COLO668 (cell line): Measurements from ENCODE around the gene ACTR1A.

ENCODE experiments used
- DNase-seq: peaks from one replicate; lab custom pipeline; 2025; ENCODE audit not compliant: unreplicated experiment; lab: John Stamatoyannopoulos, UW

Gene ACTR1A

DNA sequence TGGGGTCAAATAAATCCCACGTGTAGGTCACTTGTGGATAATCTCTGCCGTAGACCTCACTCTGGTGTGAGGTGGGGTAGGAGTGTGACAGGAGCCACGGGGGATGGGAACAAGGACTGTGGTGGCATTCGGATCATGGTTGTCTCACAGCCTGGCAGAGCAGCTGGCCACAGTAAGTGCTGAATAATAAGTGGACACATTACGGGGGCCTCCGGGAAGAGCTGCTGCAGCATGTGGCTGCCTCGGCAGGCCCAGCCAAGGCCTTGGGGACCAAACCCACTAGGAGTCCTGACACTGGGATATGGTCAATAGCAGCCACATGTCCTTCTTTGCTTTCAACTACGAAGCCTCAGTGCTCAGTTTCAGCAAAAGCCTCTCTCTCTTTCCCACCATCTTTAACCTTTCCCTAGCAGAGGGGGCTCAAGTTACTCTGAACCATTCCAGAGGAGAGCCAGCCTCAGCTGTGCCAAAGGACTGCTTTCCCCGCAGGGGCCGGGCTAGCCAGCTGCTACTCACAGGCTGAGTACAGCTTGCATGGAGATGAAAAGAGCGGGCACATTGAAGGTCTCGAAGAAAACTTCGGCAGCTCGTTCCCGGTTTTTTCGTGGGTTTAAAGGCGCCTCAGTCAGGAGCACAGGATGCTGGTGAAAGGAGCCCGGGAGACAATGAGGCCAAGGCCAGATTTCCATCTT lies 17.3 kb downstream of the ACTR1A start:
- DNase-seq = no peak

DNA sequence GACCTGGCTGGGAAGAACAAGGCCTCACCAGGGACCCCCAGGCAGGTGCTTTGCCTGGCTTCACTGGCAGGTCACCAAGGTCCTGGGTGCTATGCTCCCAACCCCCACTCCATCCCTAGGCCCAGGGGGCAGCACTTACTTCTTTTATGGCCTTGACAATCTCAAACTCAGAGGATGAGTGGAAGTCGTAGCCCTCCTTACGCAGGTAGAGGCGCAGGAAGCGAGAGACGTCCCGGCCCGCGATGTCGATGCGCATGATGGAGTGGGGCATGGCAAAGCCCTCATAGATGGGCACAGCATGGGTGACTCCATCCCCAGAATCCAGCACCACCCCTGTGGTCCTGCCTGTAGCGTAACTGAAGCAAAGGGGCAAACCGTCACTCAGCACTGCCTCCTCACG lies 18.5 kb downstream of the ACTR1A start:
- no peak for DNase-seq

DNA sequence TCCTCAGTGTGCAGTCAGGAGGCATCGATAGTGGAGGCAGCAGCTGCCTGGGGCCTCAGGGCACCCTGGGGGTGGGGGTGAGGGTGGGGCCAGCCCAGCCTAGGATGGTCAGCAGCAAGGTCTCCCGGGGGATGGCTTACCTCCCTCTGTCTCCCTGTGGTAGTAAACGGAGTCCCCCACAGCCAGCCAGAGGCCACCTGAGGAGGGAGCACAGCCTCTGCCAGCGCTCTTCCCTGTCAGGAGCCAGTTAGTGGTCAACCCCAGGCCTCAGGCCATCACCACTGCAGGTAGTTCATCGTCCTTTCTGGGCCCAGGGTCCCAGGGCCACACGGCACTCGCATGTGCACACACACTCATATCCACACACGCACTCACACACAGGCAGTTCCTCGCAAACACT lies 22.1 kb downstream of the ACTR1A start:
- no peak for DNase-seq

DNA sequence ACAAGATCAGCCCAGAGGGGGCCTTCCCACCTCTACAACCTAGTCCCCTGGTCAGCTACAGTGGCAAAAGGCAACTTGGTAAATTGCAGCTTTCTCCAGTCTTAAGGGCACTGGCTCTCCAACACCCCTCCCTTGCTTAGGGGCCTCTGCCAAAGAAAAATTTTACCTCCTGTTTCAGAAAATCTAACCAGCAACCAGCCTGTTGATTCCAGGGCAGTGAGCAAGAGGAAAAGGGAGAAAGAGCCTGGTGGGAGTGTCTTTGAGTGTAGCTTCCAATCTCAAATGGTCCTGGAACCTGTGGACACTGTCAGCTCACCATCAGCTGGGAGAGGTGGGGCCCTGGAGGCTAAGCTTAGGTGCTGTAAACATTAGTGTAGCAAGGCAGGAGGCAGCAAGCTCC lies 22.9 kb downstream of the ACTR1A start:
- no peak for DNase-seq

DNA sequence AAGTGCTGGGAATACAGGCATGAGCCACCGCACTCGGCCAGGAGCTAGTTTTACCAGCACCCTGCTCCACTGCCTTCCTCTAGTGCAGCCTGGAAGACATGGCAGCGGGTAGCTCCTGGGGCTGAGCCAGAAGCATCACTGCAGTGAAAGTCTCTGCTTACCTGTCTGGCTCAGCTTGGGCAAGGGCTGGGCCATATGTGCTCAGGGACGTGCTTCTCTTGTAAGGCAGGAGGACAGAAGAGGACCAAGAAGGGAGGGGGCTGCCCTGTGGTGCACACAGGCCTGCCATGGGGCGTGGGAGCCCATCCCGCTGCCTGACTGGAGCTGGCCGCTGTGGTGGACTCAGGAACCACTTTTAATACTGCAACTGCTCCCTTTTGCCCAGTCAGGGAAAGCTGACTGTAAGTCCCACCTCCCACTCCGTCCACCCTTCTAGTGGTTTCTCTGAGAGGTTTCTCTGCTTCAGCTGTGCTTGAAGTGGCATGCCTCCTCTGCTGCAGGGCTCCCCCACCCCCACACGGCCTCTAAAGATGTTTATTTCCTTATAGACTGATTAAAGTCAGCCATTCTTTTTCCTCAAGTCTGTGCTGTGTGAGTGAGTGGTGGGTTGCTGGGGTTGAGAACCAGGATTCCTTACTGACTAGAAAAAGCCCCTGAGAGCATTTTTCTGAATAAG lies 25.9 kb downstream of the ACTR1A start:
- no peak for DNase-seq

DNA sequence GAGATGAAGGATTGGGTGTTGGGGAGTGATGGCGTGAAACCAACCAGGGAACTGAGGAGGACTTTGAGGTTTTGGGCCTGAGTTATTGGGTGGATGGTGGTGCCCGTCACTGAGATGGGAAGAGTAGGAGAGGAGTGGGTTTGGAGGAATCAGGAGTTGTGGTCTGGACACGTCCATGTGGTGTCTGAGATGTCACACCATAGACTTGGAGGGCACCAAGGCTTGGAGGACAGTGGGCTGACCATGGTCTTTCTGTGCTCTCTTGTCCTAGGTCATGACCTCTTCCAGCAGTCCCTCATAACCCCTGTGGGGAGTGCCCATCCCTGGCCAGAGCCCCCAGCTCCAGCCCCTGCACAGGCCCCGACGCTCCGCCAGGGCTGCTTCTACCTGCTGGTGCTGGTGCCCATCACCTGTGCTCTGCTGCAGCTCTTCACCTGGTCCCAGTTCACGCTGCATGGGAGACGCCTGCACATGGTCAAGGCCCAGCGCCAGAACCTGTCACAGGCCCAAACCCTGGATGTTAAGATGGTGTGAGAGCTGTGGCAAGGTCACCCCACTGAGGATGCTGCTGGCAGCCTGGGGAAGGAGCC lies 27.0 kb downstream of the ACTR1A start:
- no peak for DNase-seq

DNA sequence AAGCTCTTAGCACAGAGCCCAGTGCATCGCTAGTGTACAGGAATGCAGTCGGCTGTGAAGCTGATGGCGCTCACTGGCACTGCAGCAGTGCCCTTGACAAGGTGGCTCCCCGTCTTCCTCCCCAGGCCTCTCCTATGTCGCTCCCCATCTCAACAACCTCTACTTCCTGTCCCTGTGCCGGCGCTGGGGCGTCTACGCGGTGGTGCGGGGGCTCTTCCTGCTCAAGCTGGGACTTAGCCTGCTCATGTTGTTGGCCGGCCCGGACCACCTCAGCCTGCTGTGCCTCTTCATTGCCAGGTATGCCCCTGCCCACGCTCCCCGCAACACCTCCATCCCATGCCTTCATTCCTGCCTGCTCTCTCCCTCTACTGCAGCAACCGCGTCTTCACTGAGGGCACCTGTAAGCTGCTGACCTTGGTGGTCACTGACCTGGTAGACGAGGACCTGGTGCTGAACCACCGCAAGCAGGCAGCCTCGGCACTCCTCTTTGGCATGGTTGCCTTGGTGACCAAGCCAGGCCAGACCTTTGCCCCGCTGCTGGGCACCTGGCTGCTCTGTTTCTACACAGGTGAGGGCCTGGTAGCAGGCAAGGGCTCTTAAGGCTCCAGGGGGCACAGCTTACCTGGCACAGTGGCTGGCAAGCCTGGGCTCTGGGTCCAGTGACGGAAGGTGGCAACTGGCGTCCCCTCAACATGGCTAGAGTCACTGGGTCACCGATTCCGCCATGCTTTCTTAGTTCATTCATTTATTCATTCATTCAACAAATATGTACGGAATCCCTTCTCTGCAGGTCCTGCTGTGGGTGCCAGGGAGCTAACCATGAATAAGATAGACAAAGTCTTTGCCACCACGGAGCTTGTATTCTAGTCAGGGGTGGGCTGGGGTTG lies 28.8 kb downstream of the ACTR1A start:
- DNase-seq = no peak

DNA sequence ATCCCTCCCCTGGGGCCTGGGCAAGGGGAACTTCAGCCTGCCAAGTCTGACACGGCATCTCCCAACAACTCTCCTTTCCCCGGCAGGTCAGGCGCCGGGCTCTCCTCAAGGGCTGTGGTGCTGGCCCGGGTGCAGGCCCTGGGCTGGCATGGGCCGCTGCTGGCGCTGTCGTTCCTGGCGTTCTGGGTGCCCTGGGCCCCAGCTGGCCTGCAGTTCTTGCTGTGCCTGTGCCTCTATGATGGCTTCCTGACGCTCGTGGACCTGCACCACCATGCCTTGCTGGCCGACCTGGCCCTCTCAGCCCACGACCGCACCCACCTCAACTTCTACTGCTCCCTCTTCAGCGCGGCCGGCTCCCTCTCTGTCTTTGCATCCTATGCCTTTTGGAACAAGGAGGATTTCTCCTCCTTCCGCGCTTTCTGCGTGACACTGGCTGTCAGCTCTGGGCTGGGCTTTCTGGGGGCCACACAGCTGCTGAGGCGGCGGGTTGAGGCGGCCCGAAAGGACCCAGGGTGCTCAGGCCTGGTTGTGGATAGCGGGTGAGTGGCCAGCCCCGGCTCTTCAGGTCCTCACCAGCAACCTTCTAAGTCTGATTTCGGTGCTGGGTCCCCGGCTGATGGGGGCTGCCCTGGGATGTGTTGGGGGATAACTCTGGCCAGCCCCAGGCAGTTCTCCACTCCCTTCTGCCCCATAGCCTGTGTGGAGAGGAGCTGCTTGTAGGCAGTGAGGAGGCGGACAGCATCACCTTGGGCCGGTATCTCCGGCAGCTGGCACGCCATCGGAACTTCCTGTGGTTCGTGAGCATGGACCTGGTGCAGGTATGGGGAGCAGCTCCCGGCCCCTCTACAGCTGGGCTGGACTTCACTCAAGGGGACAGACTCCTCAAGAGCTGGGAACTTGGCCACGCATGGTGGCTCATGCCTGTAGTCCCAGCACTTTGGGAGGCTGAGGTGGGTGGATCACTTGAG lies 31.6 kb downstream of the ACTR1A start:
- DNase-seq = no peak

DNA sequence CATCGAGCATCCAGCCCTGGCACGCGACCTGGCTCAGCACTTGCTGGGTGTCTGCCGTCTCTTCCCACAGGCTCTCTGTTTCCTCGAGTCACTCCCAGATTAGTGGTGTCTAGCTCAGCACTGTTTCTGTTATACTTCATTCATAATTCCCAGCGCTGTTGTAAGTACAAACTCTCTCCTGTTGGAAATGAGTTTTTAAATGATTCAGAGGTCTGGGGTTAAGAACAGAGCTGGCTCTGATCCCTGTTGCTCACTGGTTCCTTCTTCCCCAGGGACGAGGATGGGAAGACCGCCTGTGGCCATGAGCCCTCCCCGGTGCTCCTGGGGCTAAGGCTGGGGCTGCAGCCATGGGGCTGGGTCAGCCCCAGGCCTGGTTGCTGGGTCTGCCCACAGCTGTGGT lies 33.8 kb downstream of the ACTR1A start:
- no peak for DNase-seq

DNA sequence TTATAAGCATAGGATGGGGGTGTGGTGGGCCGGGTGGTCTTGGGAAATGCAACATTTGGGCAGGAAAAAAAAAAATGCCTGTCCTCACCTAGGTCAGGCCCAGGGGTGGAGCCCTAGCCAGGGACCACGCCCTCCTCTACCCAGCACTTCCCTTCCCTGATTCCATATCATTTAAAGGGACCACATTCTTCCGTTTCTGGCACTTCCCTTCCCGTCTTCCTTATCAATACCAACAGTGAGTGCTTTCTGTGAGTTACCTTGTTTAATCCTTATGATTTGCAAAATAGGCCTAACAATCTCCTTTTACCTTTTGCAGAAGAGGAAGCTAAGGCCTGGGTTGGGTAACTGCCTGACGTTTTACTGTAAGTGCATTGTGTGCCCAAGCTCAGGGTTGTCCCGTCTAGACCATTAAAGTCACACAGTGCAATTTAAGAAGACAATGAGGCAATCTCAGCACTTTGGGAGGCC lies 34.5 kb downstream of the ACTR1A start:
- no peak for DNase-seq

DNA sequence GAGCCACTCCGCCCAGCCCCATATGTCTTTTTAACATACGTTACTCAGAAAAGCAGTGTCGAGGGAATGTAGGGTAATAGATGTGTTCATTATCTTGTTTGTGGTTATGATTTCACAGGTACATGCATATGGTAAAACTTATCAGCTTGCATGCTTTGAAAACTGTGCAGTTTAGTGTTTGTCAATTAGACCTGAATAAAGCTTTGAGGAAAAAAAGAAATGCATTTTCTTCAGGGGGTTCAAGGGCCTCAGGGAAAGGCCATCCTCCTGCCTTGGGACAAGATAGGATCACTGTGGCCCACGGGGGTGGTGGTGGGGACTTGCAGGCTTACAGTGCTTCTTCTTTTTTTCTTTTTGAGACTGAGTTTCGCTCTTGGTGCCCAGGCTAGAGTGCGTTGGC lies 35.2 kb downstream of the ACTR1A start:
- no peak for DNase-seq

DNA sequence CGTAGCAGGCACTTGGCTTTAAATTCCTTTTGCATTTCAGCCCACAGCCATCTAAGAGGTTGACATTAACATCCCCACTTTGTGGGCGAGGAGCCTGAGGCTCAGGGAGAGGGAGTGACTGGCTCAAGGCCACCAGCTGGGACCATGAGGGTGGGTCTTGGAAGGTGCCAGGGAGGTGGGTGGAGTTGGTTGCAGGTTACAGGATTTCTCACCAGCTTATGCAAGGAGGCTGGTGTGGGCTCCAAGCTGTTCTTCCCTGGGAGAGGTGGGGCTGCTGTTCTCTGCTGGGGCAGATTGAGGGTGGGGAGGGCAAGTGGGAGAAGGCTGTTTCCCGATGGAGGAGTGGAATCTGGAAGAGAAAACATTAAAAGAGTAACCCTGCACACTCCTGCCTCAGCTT lies 37.0 kb downstream of the ACTR1A start:
- no peak for DNase-seq

DNA sequence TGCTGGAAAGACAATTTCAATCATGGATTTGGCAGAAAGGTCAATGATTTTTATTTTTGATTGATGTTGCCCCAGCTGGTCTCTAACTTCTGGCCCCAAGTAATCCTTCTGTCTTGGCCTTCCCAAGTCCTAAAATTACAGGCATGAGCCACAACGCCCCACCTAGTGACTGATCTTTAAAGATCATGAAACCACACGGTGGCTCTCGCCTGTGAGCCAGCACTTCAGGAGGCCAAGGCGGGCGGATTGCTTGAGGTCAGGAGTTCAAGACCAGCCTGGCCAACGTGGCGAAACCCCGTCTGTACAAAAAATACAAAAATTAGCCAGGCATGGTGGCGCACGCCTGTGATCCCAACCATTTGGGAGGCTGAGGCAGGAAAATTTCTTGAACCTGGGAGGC lies 38.5 kb downstream of the ACTR1A start:
- DNase-seq = no peak

DNA sequence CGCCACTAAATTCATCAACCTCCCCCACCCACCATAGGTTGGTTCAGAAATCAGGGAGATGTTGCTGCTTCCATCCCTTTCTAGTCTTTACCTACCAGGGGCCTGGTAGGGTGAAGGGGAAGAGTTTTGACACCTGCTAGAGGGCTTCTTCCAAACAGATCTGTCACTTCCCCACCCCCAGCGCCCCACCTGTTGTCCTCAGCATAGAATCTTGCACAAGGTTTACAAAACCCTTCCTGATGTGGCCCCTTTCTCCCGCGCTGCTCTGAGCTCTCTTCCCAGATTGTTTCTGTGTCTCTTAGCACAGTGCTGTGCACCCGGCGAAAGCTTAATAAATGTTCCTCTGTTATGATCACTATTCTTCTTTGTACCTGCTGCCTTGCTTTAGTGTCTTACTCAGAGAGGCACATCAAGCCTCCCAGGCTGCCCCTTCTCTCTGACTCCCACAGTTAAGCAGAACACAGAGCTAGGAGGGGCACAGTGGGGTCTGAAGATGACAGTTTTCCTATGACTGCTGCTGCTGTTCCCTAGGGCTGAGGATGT lies 39.9 kb downstream of the ACTR1A start:
- DNase-seq = peak; percentile 17

DNA sequence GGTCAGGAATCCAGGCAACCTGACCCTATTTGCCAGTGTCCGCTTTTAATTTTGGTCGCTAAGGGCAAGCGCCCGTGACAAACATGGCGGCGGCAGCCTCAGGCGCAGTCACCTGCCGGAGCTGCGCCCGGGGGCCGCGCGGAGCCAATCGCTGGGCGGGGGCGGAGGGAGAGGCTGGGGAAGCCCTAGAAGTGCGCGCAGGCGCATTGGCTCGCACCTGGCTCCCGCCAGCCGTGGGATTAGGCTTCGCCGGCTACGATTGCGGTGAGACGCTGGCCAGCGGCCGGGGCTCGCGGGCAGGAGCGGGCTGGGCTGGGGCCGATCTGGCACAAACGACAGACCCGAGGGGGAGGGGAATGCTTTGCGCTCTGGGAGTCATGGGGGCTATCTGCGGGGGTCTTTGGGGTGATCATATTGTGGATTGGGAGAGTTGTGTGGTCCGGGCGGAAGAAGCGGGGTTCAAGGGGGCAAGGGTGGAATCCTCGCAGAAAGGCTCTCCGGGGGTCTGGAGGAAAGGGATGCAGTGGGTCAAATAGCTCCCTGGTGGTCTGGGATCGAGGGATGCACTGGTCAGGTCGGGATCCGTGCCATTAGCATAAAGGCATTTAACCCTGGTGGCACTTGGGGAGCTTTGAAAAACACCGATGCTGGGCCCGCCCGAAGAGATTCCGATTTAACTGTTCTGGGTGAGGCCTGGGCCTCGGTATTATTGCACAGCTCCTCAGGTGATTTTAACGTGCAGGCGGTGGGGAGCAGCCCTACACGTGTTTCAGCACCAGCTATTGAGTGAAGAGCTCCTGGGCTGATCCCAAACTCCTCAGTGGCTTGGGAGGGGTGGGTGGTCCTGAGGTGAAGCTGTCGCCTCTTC lies 41.1 kb downstream of the ACTR1A start:
- peak; percentile 96 for DNase-seq

DNA sequence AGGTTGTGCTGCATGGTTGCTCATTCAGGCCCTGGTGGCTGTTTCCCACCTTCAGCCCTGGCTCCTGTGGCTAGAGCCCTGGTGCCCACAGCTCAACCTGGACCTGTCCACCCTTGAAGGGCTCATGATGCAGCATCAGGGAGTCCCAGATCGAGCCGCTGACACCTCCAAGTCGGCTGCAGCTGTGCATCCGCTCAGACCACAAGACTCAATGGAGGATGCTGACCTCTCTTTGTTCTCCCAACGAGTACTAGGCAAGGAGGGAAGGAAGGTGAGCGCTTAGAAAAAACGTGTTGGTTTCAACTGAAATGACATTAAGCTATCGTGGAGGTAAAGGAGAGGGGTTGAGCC lies 41.7 kb downstream of the ACTR1A start:
- DNase-seq = no peak

DNA sequence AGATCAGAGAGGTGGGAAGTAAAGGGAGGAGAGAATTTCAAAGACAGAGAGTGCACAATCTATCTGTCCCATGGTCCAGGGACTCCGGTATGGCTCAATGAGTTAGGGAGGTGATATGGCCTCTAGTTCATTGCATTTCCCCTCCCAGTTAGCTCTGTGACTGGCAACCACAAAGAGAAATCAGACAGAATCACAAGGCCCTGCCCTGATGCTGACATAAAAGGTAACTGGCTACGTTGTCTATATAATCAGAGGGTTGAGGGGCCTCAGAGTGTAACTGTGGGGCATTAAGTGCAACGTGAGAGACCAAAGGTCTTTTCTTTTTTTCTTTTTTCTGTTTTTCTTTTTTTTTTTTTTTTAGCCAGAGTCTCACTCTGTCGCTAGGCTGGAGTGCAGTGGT lies 43.9 kb downstream of the ACTR1A start:
- DNase-seq = no peak

DNA sequence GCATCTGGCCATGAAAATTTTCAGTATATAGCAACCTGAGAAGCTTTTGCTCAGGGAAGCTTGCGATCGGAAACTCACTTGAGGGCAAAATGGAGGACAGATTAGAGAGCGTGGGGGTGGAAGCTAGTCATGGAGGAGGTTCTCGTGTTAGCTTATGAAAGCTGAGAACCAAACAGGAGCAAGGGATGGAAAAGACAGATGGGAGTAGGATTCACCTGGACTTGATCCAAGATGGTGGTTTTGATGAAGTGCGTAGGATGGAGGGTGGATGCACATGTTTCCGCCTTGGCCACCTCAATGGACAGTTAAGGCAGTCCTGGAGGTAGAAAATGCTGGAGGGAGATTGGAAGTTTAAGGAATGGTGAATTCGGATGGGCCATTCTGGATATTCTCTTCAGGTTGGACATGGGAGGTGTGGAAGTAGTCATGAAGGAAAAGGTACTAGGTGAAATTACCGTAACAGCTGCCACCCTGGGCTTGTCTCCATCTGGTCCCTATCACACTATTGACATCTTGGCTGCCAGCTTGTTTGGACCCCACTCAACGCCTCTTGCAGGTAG lies 44.8 kb downstream of the ACTR1A start:
- no peak for DNase-seq
